ENCODE results near the gene ZCCHC14. TPM values are rescaled to one million over a fixed set of nuclear protein-coding genes. Genes with fewer than 3 reads are reported as not detected.

Gene ZCCHC14
- total and polyA plus RNA-seq, 4 donors: 7.4 to 31.1 (median 19.3) TPM

GRCh38 chr16:87474017-87474416 lies 18.8 kb downstream of the ZCCHC14 start:
- H3K27ac ChIP-seq (ENCODE audit: low read depth in 1 of 2, low read length in 1 of 2): no peak overlapping the region
- ATAC-seq (ENCODE audit: insufficient read depth, low FRiP score): no peak
- DNase-seq: no peak
- no peak overlapping the region for H3K4me3 ChIP-seq
- H3K9me3 ChIP-seq (ENCODE audit: control insufficient read depth in 4 of 4, insufficient read depth in 3 of 4, low read length in 3 of 4): no peaks in the 10 kb centered on the region
- WGBS, 2 donors: 92 to 97% methylated on average over 4 of the region's 4 CpGs
- TF ChIP-seq, protein P1, sequence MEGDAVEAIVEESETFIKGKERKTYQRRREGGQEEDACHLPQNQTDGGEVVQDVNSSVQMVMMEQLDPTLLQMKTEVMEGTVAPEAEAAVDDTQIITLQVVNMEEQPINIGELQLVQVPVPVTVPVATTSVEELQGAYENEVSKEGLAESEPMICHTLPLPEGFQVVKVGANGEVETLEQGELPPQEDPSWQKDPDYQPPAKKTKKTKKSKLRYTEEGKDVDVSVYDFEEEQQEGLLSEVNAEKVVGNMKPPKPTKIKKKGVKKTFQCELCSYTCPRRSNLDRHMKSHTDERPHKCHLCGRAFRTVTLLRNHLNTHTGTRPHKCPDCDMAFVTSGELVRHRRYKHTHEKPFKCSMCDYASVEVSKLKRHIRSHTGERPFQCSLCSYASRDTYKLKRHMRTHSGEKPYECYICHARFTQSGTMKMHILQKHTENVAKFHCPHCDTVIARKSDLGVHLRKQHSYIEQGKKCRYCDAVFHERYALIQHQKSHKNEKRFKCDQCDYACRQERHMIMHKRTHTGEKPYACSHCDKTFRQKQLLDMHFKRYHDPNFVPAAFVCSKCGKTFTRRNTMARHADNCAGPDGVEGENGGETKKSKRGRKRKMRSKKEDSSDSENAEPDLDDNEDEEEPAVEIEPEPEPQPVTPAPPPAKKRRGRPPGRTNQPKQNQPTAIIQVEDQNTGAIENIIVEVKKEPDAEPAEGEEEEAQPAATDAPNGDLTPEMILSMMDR (IDR thresholded peaks at IDR 0.05; ENCODE audit: control extremely low read depth, extremely low read depth): no peak
- H3K27me3 ChIP-seq (ENCODE audit: control insufficient read depth in 3 of 3, insufficient read depth in 3 of 3, low read length in 2 of 3): no peaks in the 10 kb centered on the region
- peaks cover 0 to 15% (median 1%) of the 10 kb centered on the region in 4 donors for H3K36me3 ChIP-seq (ENCODE audit: control insufficient read depth in 4 of 4, insufficient read depth in 4 of 4, low read length in 4 of 4)
- H3K4me1 ChIP-seq (ENCODE audit: control insufficient read depth in 5 of 5, insufficient read depth in 5 of 5, low read length in 5 of 5): peaks cover 2 to 23% (median 11%) of the 10 kb centered on the region in 5 donors
- no peak overlapping the region for H3K9ac ChIP-seq (ENCODE audit: insufficient read depth in 1 of 2, low read length in 2 of 2)

DNA sequence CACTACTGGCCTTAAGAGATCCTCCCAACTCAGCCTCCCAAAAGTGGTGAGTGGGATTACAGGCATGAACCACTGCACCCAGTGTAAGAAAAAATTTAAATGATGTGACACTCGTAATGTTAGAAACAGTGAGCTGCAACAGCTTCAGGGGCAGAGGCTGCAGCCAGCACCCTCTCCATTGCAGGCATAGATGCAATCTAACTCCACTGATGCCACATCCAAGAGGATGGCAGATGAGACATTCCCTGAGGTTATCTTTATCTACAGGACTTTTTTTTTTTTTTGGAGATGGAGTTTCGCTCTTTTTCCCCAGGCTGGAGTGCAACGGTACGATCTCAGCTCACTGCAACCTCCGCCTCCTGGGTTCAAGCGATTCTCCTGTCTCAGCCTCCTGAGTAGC lies 19.9 kb downstream of the ZCCHC14 start:
- WGBS, 2 donors: 96 to 98% methylated on average over 4 to 6 of the region's 6 CpGs
- no peak overlapping the region for H3K9ac ChIP-seq (ENCODE audit: insufficient read depth in 1 of 2, low read length in 2 of 2)
- no peak overlapping the region for H3K4me3 ChIP-seq
- no peaks in the 10 kb centered on the region for H3K9me3 ChIP-seq (ENCODE audit: control insufficient read depth in 4 of 4, insufficient read depth in 3 of 4, low read length in 3 of 4)
- H3K27ac ChIP-seq (ENCODE audit: low read depth in 1 of 2, low read length in 1 of 2): no peak overlapping the region
- H3K4me1 ChIP-seq (ENCODE audit: control insufficient read depth in 5 of 5, insufficient read depth in 5 of 5, low read length in 5 of 5): peaks cover 8 to 23% (median 11%) of the 10 kb centered on the region in 5 donors
- H3K36me3 ChIP-seq (ENCODE audit: control insufficient read depth in 4 of 4, insufficient read depth in 4 of 4, low read length in 4 of 4): peaks cover 0 to 15% (median 1%) of the 10 kb centered on the region in 4 donors
- TF ChIP-seq, protein P1 (IDR thresholded peaks at IDR 0.05; ENCODE audit: control extremely low read depth, extremely low read depth): no peak
- no peak for ATAC-seq (ENCODE audit: insufficient read depth, low FRiP score)
- H3K27me3 ChIP-seq (ENCODE audit: control insufficient read depth in 3 of 3, insufficient read depth in 3 of 3, low read length in 2 of 3): no peaks in the 10 kb centered on the region
- DNase-seq: no peak

DNA sequence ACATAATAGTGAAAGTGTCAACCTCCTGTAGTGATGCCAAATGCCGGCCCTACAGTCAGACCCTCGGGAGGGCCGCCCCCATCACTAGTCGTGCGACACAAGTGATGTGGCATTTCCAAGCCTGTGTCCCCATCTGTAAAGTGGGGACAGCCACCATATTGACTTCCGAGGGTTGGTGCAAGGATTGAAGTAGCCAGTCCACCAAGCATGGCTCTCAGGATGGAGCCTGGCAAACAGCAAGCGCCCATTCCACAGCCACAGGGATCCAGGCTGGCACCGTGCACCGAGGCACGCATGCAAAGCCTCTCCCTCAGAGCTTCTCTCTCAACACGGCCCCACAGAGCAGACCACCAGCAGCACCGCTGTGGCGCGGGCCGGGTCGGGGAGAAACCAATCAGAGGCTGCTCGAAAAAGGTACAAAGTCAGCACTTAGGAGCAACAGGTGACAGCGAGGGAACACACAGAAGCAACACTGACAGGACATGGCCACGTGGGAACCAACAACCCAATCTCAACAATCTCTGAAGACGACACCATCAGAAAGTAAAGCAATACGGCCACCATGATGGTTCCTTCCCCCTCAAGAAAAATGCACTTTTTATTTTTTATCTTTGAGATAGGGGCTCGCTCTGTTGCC lies 20.6 kb downstream of the ZCCHC14 start:
- peaks cover 8 to 23% (median 11%) of the 10 kb centered on the region in 5 donors for H3K4me1 ChIP-seq (ENCODE audit: control insufficient read depth in 5 of 5, insufficient read depth in 5 of 5, low read length in 5 of 5)
- H3K4me3 ChIP-seq: no peak overlapping the region
- ATAC-seq (ENCODE audit: insufficient read depth, low FRiP score): no peak
- H3K27me3 ChIP-seq (ENCODE audit: control insufficient read depth in 3 of 3, insufficient read depth in 3 of 3, low read length in 2 of 3): no peaks in the 10 kb centered on the region
- DNase-seq: no peak
- H3K9ac ChIP-seq (ENCODE audit: insufficient read depth in 1 of 2, low read length in 2 of 2): no peak overlapping the region
- H3K27ac ChIP-seq (ENCODE audit: low read depth in 1 of 2, low read length in 1 of 2): no peak overlapping the region
- TF ChIP-seq, protein P1 (IDR thresholded peaks at IDR 0.05; ENCODE audit: control extremely low read depth, extremely low read depth): no peak
- WGBS, 2 donors: 89 to 90% methylated on average over 22 of the region's 22 CpGs
- H3K9me3 ChIP-seq (ENCODE audit: control insufficient read depth in 4 of 4, insufficient read depth in 3 of 4, low read length in 3 of 4): no peaks in the 10 kb centered on the region
- H3K36me3 ChIP-seq (ENCODE audit: control insufficient read depth in 4 of 4, insufficient read depth in 4 of 4, low read length in 4 of 4): peaks cover 0 to 15% (median 1%) of the 10 kb centered on the region in 4 donors

All from lung (tissue), 12 donors.